ENCODE results near the gene TSPAN18. TPM values are rescaled to one million over a fixed set of nuclear protein-coding genes. Genes with fewer than 3 reads are reported as not detected.

The TSPAN18 gene
- total and polyA plus RNA-seq, 2 of the 4 experiments (the other 2 are of a cell fraction), result 0.36 to 1.1 TPM

- no peak overlapping the region for H3K14ac ChIP-seq (replicated peaks; ENCODE audit: low read depth, low read length)
- no peak overlapping the region for H2BK5ac ChIP-seq (ENCODE audit: low read depth, low read length, poor library complexity, severe bottlenecking)
- peaks cover 11% of the 10 kb centered on the region; the same call in 1 of the 2 replicates for H3K4me1 ChIP-seq (ENCODE audit: control insufficient read depth, insufficient read depth, low read length)
- in situ Hi-C loops (cut with MboI; ENCODE audit: low sequenced_read_pairs) (no loop called here), intact Hi-C loops (cut with micrococcal nuclease) (no loop called here), dilution Hi-C loops (cut with HindIII; ENCODE audit: low sequenced_read_pairs, unreplicated experiment) (no loop called here)
- no peaks in the 10 kb centered on the region for H3K79me1 ChIP-seq (ENCODE audit: low read depth in 1 of 2, low read length in 2 of 2)
- no peak overlapping the region for H2BK20ac ChIP-seq (ENCODE audit: low read depth, low read length)
- H3K56ac ChIP-seq (ENCODE audit: extremely low read depth, insufficient read depth, low read length), result no peak overlapping the region
- no peak overlapping the region for H4K8ac ChIP-seq (ENCODE audit: low read depth in 2 of 2, low read length in 2 of 2)
- no peak overlapping the region for H4K5ac ChIP-seq (ENCODE audit: low read depth, low read length)
- H2BK15ac ChIP-seq (ENCODE audit: low read depth, low read length), result no peak overlapping the region
- H3K36me3 ChIP-seq (ENCODE audit: control insufficient read depth, insufficient read depth, low read length), result no peaks in the 10 kb centered on the region
- H3K9me3 ChIP-seq (ENCODE audit: control insufficient read depth, insufficient read depth, low read length), result no peaks in the 10 kb centered on the region
- no peak overlapping the region for H3K18ac ChIP-seq (ENCODE audit: low read depth, low read length)
- H3K27ac ChIP-seq (ENCODE audit: insufficient read depth, low read length), result no peak overlapping the region
- WGBS, 2 experiments (ENCODE audit: extremely low coverage in 2 of 2, insufficient read length in 1 of 2), result 87% methylated on average over 3 of the region's 6 CpGs; no CpG with 5 or more reads in 1 of the 2 experiments
- H3K9me1 ChIP-seq (ENCODE audit: insufficient read depth, low read length), result no peaks in the 10 kb centered on the region
- no TSS peak for BruUV-seq (replicated peaks)
- H2AK9ac ChIP-seq (replicated peaks; ENCODE audit: low read depth, low read length, poor library complexity), result no peak overlapping the region
- H3K9ac ChIP-seq (ENCODE audit: low read depth, low read length), result no peak overlapping the region
- POLR2A ChIA-PET (ENCODE audit: unreplicated experiment), result no interaction called here
- no peaks in the 10 kb centered on the region for H4K20me1 ChIP-seq (ENCODE audit: insufficient read depth, low read length)
- no peak for ATAC-seq (ENCODE audit: low read depth)
- no peak overlapping the region for H3K4ac ChIP-seq (ENCODE audit: low read depth, low read length)
- no peak overlapping the region for H2AK5ac ChIP-seq (ENCODE audit: low read depth, low read length)
- CTCF ChIA-PET, result no interaction called here
- no peak overlapping the region for H4K91ac ChIP-seq (ENCODE audit: insufficient read depth, low read depth, low read length)
- no peak for TF ChIP-seq POLR2A (IDR thresholded peaks at IDR 0.05; ENCODE audit: low read depth, low read length)
- no peak overlapping the region for H3K23ac ChIP-seq (ENCODE audit: low read depth, low read length)
- H2BK120ac ChIP-seq (ENCODE audit: low read depth, low read length), result no peak overlapping the region
- H2AFZ ChIP-seq (replicated peaks; ENCODE audit: low read length, poor library complexity), result no peak overlapping the region
- H3K27me3 ChIP-seq (ENCODE audit: control insufficient read depth, insufficient read depth, low read length), result peaks cover 23% of the 10 kb centered on the region
- DNase-seq, result no peak
- no peak overlapping the region for H3K4me2 ChIP-seq (ENCODE audit: low read depth, low read length)
- no peak overlapping the region for H3K4me3 ChIP-seq (ENCODE audit: insufficient read depth, low read depth, low read length)
These were observed 82.5 kb downstream of the TSPAN18 start for GRCh38 chr11:44809283-44809682.

Data from IMR-90 (cell line).